Upper lobe of right lung (tissue), 1 donor: ENCODE data around the gene MARS2. TPM values are rescaled to one million over a fixed set of nuclear protein-coding genes. Genes with fewer than 3 reads are reported as not detected.
A peak's percentile ranks its signal among the peaks of the same experiment; 100 is the strongest.

ENCODE experiments used
- ATAC-seq: fragments of 200-7000 bp; cut with Tn5 transposase; one replicate; pipeline ENCODE4 v1.9.1; 2020; ENCODE audit warnings: mild to moderate bottlenecking, moderate library complexity
- DNase-seq: peaks from one replicate; pipeline ENCODE4 v3.0.0-alpha.2; 2020
- H3K27ac ChIP-seq: fragments of 200-600 bp; one replicate; pipeline ENCODE4 v1.8.0; 2022
- H3K27me3 ChIP-seq: fragments of 200-600 bp; one replicate; pipeline ENCODE4 v1.8.0; 2022; ENCODE audit warnings: mild to moderate bottlenecking
- H3K36me3 ChIP-seq: fragments of 200-600 bp; one replicate; pipeline ENCODE4 v1.8.0; 2022
- H3K4me1 ChIP-seq: fragments of 200-600 bp; one replicate; pipeline ENCODE4 v1.8.0; 2022
- H3K4me3 ChIP-seq: fragments of 200-600 bp; one replicate; pipeline ENCODE4 v1.8.0; 2022; ENCODE audit warnings: mild to moderate bottlenecking
- H3K9me3 ChIP-seq: fragments of 200-600 bp; one replicate; pipeline ENCODE4 v1.8.0; 2022
- CTCF ChIP-seq: fragments of 200-600 bp; IDR thresholded peaks from one replicate; pipeline ENCODE4 v1.8.0; 2022; ENCODE audit warnings: antibody characterized with exemption
- intact Hi-C: fragments of 100-400 bp; cut with DNase I; formaldehyde crosslinking; loops from one replicate; pipeline ENCODE4 v1.11.0; 2022
- total RNA-seq: library from RNA; stranded (reverse); fragmentation: NEBNext Ultra II Directional; extraction: Animal tissue kit (Norgen Biotek cat#: 25700); gene quantifications from one replicate; pipeline ENCODE4 v1.2.1, GENCODE V29; 2021
- donor health status: DM: no; HTN: yes; CAD: no; lungs with severe emphysema.

The MARS2 gene
- total RNA-seq, 1 donor from 2014 or later = 6.5 TPM

DNA sequence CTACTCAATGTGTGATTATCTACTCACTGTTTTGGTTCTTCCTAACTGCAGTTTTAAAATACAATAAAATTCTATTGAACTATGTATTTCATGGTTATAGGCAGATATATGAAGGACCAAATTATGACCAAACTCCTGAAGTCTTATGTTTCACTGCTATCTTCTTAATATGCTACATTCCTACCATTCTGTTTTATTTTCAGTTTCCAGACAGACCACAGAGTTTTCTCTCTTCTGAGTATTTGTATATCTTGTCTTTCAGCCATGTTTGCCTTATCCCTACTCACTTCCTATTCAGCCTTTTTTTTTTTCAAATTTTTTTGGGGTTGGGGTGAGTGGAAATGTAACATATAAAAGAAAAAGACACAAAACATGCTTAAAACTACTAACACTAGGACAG lies 36.1 kb upstream of the MARS2 start:
- ATAC-seq (no peak), DNase-seq (no peak)
- no peaks in the 10 kb centered on the region for H3K36me3 ChIP-seq
- intact Hi-C loops = no loop called here
- H3K4me1 ChIP-seq = no peaks in the 10 kb centered on the region
- no peaks in the 10 kb centered on the region for H3K9me3 ChIP-seq
- TF ChIP-seq CTCF = no peak
- no peak overlapping the region for H3K27ac ChIP-seq
- no peaks in the 10 kb centered on the region for H3K27me3 ChIP-seq
- no peak overlapping the region for H3K4me3 ChIP-seq

DNA sequence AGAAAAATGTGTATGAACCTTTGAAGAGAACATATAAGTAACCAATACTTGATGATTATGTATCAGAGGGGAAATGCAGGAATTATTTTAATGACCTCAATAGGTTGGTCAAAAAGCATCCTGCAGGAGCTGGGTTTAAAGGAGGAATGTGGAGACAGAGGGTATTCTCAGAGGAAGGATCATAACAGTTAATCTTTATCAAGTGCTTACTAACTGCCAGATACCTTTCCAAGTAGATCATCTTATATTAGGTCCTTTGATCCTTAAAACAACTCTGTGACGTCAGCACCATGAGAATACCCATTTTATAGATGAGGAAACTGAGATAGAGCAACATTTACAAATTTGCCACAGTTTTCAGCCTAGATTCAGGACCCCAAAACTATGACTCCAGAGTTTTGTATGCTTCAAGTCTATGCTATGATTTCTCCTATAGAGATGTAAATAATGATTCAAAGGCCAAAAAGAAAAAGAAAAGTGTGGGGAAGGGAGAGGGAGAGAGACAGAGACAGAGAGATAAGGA lies 32.7 kb upstream of the MARS2 start:
- no peak overlapping the region for H3K27ac ChIP-seq
- intact Hi-C loops = no loop called here
- H3K36me3 ChIP-seq = no peaks in the 10 kb centered on the region
- no peaks in the 10 kb centered on the region for H3K27me3 ChIP-seq
- H3K9me3 ChIP-seq = no peaks in the 10 kb centered on the region
- ATAC-seq = no peak
- no peak overlapping the region for H3K4me3 ChIP-seq
- DNase-seq = no peak
- TF ChIP-seq CTCF = no peak
- peaks cover 13% of the 10 kb centered on the region for H3K4me1 ChIP-seq

DNA sequence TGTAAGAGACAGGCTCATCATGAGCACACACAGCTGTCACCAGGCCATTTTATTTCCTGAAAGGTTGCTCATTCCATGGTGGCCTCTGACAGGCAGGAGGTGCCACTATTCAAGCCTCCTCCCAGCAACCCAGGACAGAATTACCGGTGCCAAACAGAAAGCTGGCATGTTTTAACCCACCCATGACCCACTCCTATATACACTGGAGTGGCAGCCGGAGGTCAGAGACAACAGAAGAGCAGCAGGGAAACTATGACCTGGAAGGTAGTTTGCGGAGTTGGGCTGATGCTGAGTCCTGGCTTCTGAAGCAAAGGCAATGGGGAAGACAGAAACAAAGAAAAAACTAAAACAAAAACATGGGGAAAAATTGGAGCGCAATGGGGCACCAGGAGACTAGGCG lies 32.1 kb upstream of the MARS2 start:
- ATAC-seq (no peak), DNase-seq (no peak)

GRCh38 chr2:197673606-197674005 lies 31.6 kb upstream of the MARS2 start:
- ATAC-seq (no peak), DNase-seq (no peak)
- no peaks in the 10 kb centered on the region for H3K36me3 ChIP-seq
- no peak for TF ChIP-seq CTCF
- H3K4me3 ChIP-seq = peak overlapping the region; percentile 38
- no peak overlapping the region for H3K27ac ChIP-seq
- H3K9me3 ChIP-seq = no peaks in the 10 kb centered on the region
- H3K4me1 ChIP-seq = peaks cover 13% of the 10 kb centered on the region
- intact Hi-C loops = no loop called here
- no peaks in the 10 kb centered on the region for H3K27me3 ChIP-seq

More for the DNA sequence above, 32.1 kb upstream of the MARS2 start:
- Histone ChIP-seq H3K9me3 (no peaks in the 10 kb centered on the region), H3K36me3 (no peaks in the 10 kb centered on the region), H3K27ac (no peak overlapping the region), H3K27me3 (no peaks in the 10 kb centered on the region), H3K4me3 (peak overlapping the region; percentile 38), H3K4me1 (peaks cover 13% of the 10 kb centered on the region)
- intact Hi-C loops = no loop called here
- no peak for TF ChIP-seq CTCF

GRCh38 chr2:197674060-197674459 lies 31.1 kb upstream of the MARS2 start:
- DNase-seq = no peak

More at GRCh38 chr2:197674060-197674459, 31.1 kb upstream of the MARS2 start:
- no peak for TF ChIP-seq CTCF
- Histone ChIP-seq H3K9me3 (no peaks in the 10 kb centered on the region), H3K27me3 (no peaks in the 10 kb centered on the region), H3K27ac (peak overlapping the region; percentile 65), H3K36me3 (no peaks in the 10 kb centered on the region), H3K4me3 (peak overlapping the region; percentile 38), H3K4me1 (peaks cover 13% of the 10 kb centered on the region)
- intact Hi-C loops = no loop called here
- no peak for ATAC-seq
